Measurements from ENCODE around the gene MISP3.

DNA sequence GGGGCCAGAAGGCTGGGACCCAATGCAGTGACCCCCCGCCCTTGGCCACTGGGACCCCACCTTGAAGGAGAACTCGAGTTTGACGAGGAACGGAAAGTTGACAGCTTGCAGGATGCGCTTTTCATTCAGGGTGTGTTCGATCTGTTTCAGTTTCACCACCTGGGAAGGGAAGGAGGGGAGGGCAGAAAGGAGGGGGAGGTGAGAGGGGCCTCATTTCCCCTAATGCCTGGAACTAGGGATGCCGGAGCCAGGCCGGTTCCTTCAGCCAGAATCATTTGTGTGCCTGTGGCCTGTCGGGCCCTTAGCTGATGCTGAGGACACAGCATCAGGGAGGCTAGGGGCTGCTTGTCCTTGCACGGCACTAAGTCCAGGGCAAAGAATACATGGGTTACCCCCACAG is 30.2 kb downstream of the MISP3 start:
- TF ChIP-seq, protein P1, sequence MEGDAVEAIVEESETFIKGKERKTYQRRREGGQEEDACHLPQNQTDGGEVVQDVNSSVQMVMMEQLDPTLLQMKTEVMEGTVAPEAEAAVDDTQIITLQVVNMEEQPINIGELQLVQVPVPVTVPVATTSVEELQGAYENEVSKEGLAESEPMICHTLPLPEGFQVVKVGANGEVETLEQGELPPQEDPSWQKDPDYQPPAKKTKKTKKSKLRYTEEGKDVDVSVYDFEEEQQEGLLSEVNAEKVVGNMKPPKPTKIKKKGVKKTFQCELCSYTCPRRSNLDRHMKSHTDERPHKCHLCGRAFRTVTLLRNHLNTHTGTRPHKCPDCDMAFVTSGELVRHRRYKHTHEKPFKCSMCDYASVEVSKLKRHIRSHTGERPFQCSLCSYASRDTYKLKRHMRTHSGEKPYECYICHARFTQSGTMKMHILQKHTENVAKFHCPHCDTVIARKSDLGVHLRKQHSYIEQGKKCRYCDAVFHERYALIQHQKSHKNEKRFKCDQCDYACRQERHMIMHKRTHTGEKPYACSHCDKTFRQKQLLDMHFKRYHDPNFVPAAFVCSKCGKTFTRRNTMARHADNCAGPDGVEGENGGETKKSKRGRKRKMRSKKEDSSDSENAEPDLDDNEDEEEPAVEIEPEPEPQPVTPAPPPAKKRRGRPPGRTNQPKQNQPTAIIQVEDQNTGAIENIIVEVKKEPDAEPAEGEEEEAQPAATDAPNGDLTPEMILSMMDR (IDR thresholded peaks at IDR 0.05), result no peak
- no peak for TF ChIP-seq POLR2A (IDR thresholded peaks at IDR 0.05)
